ENCODE results near the gene PECR.

Gene PECR

GRCh38 chr2:216108310-216108966 lies 26.8 kb upstream of the PECR start:
- Histone ChIP-seq H3K4me1 (peaks cover 37% of the 10 kb centered on the region), H3K27ac (peak overlapping the region; percentile 99), H3K9ac (peak overlapping the region; percentile 99), H3K36me3 (peaks cover 31% of the 10 kb centered on the region), H4K20me1 (peaks cover 33% of the 10 kb centered on the region), H3K9me3 (no peaks in the 10 kb centered on the region), H3K27me3 (no peaks in the 10 kb centered on the region), H3K4me3 (peak overlapping the region; percentile 89), H3K4me2 (peak overlapping the region; percentile 69)
- no peak for TF ChIP-seq Cebpa-rat (IDR thresholded peaks at IDR 0.05)

- H3K4me1 ChIP-seq: peaks cover 30% of the 10 kb centered on the region
- peaks cover 26% of the 10 kb centered on the region for H4K20me1 ChIP-seq
- no peak overlapping the region for H3K4me2 ChIP-seq
- TF ChIP-seq Cebpa-rat (IDR thresholded peaks at IDR 0.05): no peak
- H3K9ac ChIP-seq: no peak overlapping the region
- H3K4me3 ChIP-seq: no peak overlapping the region
- H3K27me3 ChIP-seq: no peaks in the 10 kb centered on the region
- no peaks in the 10 kb centered on the region for H3K9me3 ChIP-seq
- peaks cover 25% of the 10 kb centered on the region for H3K36me3 ChIP-seq
- H3K27ac ChIP-seq: no peak overlapping the region
Measured at GRCh38 chr2:216107760-216108159, 26.2 kb upstream of the PECR start.

- Histone ChIP-seq H3K27me3 (no peaks in the 10 kb centered on the region), H3K4me2 (no peak overlapping the region), H3K4me3 (no peak overlapping the region), H3K9me3 (no peaks in the 10 kb centered on the region), H3K36me3 (peaks cover 20% of the 10 kb centered on the region), H3K9ac (no peak overlapping the region), H4K20me1 (peaks cover 22% of the 10 kb centered on the region), H3K27ac (no peak overlapping the region), H3K4me1 (peaks cover 26% of the 10 kb centered on the region)
- no peak for TF ChIP-seq Cebpa-rat (IDR thresholded peaks at IDR 0.05)
Measured at GRCh38 chr2:216107320-216107719, 25.7 kb upstream of the PECR start.

- Histone ChIP-seq H3K27me3 (no peaks in the 10 kb centered on the region), H4K20me1 (no peaks in the 10 kb centered on the region), H3K4me1 (peaks cover 6% of the 10 kb centered on the region), H3K4me2 (no peak overlapping the region), H3K9me3 (no peaks in the 10 kb centered on the region), H3K27ac (no peak overlapping the region), H3K4me3 (no peak overlapping the region), H3K36me3 (no peaks in the 10 kb centered on the region), H3K9ac (no peak overlapping the region)
- no peak for TF ChIP-seq Cebpa-rat (IDR thresholded peaks at IDR 0.05)
Measured at GRCh38 chr2:216104691-216105090, 23.1 kb upstream of the PECR start.

GRCh38 chr2:216103213-216103612 lies 21.6 kb upstream of the PECR start:
- TF ChIP-seq Cebpa-rat (IDR thresholded peaks at IDR 0.05): no peak
- Histone ChIP-seq H3K4me2 (no peak overlapping the region), H3K4me3 (no peak overlapping the region), H3K27ac (no peak overlapping the region), H3K4me1 (peaks cover 1% of the 10 kb centered on the region; the same call in 1 of the 2 replicates), H3K9ac (no peak overlapping the region), H3K36me3 (no peaks in the 10 kb centered on the region), H3K27me3 (no peaks in the 10 kb centered on the region), H3K9me3 (no peaks in the 10 kb centered on the region), H4K20me1 (no peaks in the 10 kb centered on the region)

- no peak overlapping the region for H3K4me3 ChIP-seq
- H3K4me1 ChIP-seq: no peaks in the 10 kb centered on the region
- no peaks in the 10 kb centered on the region for H4K20me1 ChIP-seq
- no peak overlapping the region for H3K4me2 ChIP-seq
- no peaks in the 10 kb centered on the region for H3K36me3 ChIP-seq
- no peaks in the 10 kb centered on the region for H3K27me3 ChIP-seq
- H3K9ac ChIP-seq: no peak overlapping the region
- TF ChIP-seq Cebpa-rat (IDR thresholded peaks at IDR 0.05): no peak
- H3K9me3 ChIP-seq: no peaks in the 10 kb centered on the region
- no peak overlapping the region for H3K27ac ChIP-seq
Measured at GRCh38 chr2:216101109-216101508, 19.5 kb upstream of the PECR start.

GRCh38 chr2:216098421-216099334 lies 17.1 kb upstream of the PECR start:
- no peak for TF ChIP-seq Cebpa-rat (IDR thresholded peaks at IDR 0.05)
- no peak overlapping the region for H3K27ac ChIP-seq
- no peaks in the 10 kb centered on the region for H3K27me3 ChIP-seq
- no peaks in the 10 kb centered on the region for H3K4me1 ChIP-seq
- no peak overlapping the region for H3K9ac ChIP-seq
- no peak overlapping the region for H3K4me2 ChIP-seq
- H3K4me3 ChIP-seq: no peak overlapping the region
- H3K36me3 ChIP-seq: no peaks in the 10 kb centered on the region
- no peaks in the 10 kb centered on the region for H4K20me1 ChIP-seq
- H3K9me3 ChIP-seq: no peaks in the 10 kb centered on the region

- H3K4me2 ChIP-seq: no peak overlapping the region
- TF ChIP-seq Cebpa-rat (IDR thresholded peaks at IDR 0.05): no peak
- H3K9ac ChIP-seq: no peak overlapping the region
- H3K9me3 ChIP-seq: no peaks in the 10 kb centered on the region
- H3K27ac ChIP-seq: no peak overlapping the region
- no peaks in the 10 kb centered on the region for H4K20me1 ChIP-seq
- no peaks in the 10 kb centered on the region for H3K4me1 ChIP-seq
- H3K4me3 ChIP-seq: no peak overlapping the region
- no peaks in the 10 kb centered on the region for H3K27me3 ChIP-seq
- H3K36me3 ChIP-seq: no peaks in the 10 kb centered on the region
Measured at GRCh38 chr2:216094701-216095100, 13.1 kb upstream of the PECR start.

GRCh38 chr2:216092646-216093045 lies 11.0 kb upstream of the PECR start:
- no peaks in the 10 kb centered on the region for H3K36me3 ChIP-seq
- H3K9me3 ChIP-seq: no peaks in the 10 kb centered on the region
- H3K27ac ChIP-seq: no peak overlapping the region
- TF ChIP-seq Cebpa-rat (IDR thresholded peaks at IDR 0.05): no peak
- no peaks in the 10 kb centered on the region for H4K20me1 ChIP-seq
- no peak overlapping the region for H3K4me2 ChIP-seq
- no peak overlapping the region for H3K4me3 ChIP-seq
- H3K9ac ChIP-seq: no peak overlapping the region
- H3K4me1 ChIP-seq: no peaks in the 10 kb centered on the region
- no peaks in the 10 kb centered on the region for H3K27me3 ChIP-seq

- Histone ChIP-seq H3K4me2 (no peak overlapping the region), H3K9ac (no peak overlapping the region), H3K27me3 (no peaks in the 10 kb centered on the region), H3K36me3 (no peaks in the 10 kb centered on the region), H4K20me1 (no peaks in the 10 kb centered on the region), H3K9me3 (no peaks in the 10 kb centered on the region), H3K4me1 (peaks cover 2% of the 10 kb centered on the region; the same call in 1 of the 2 replicates), H3K27ac (no peak overlapping the region), H3K4me3 (no peak overlapping the region)
- TF ChIP-seq Cebpa-rat (IDR thresholded peaks at IDR 0.05): no peak
Measured at GRCh38 chr2:216090369-216090786, 8.8 kb upstream of the PECR start.
